Measurements from ENCODE around the gene FEM1A. TPM values are rescaled to one million over a fixed set of nuclear protein-coding genes. Genes with fewer than 3 reads are reported as not detected.

Gene FEM1A
- total RNA-seq, 1 experiment from 2014 or later, result 17.7 TPM

- Histone ChIP-seq H3K9me2 (ENCODE audit: insufficient read depth) (no peaks in the 10 kb centered on the region), H3K79me2 (ENCODE audit: insufficient read depth, low read length) (no peaks in the 10 kb centered on the region), H3K36me3 (ENCODE audit: control insufficient read depth in 1 of 2, insufficient read depth in 2 of 2, low read length in 2 of 2) (no peaks in the 10 kb centered on the region), H3K27ac (ENCODE audit: low read depth, low read length) (no peak overlapping the region), H3K4me1 (ENCODE audit: control insufficient read depth in 1 of 2, insufficient read depth in 2 of 2, low read length in 2 of 2) (peaks cover 0 to 12% of the 10 kb centered on the region in 2 experiments; a peak in 2 of 4 replicates), H3K9ac (ENCODE audit: low read length) (no peak overlapping the region), H3K27me3 (ENCODE audit: insufficient read depth, low read length) (no peaks in the 10 kb centered on the region), H2AFZ (ENCODE audit: low read depth, low read length, poor library complexity, severe bottlenecking) (no peak overlapping the region), H3K4me3 (replicated peaks in 1 of 2; ENCODE audit: low read depth in 1 of 2, low read length in 2 of 2) (no peak overlapping the region), H4K20me1 (ENCODE audit: insufficient read depth) (no peaks in the 10 kb centered on the region), H3K4me2 (ENCODE audit: low read length) (no peak overlapping the region), H3K9me3 (ENCODE audit: control insufficient read depth in 1 of 2, insufficient read depth in 1 of 2, low read depth in 1 of 2, low read length in 2 of 2) (no peaks in the 10 kb centered on the region)
- no TSS peak for BruUV-seq (replicated peaks)
- DNase-seq (ENCODE audit: low read depth, low spot score) (no peak), ATAC-seq (no peak)
- ChIA-PET RAD21 (ENCODE audit: low non-redundant PET in 1 of 2, low total read pairs in 2 of 2, uncharacterized antibody in 2 of 2, unreplicated experiment in 2 of 2) (no interaction called here), CTCF (no interaction called here), POLR2A (no interaction called here)
- intact Hi-C loops (cut with micrococcal nuclease), result no loop called here
- no peak for TF ChIP-seq CTCF (IDR thresholded peaks at IDR 0.05 in 2 of 3, conservative IDR thresholded peaks at IDR 0.05 in 1 of 3; ENCODE audit: borderline replicate concordance in 1 of 3, insufficient read depth in 1 of 3, low read depth in 2 of 3, low read length in 2 of 3)
- no peak for TF ChIP-seq EGR1 (IDR thresholded peaks at IDR 0.05; ENCODE audit: low read depth)
- TF ChIP-seq REST (IDR thresholded peaks at IDR 0.05; ENCODE audit: low read depth), result no peak
These were observed 48.5 kb upstream of the FEM1A start for GRCh38 chr19:4742723-4743646.
